ENCODE measurements around the gene CALML4. TPM values are rescaled to one million over a fixed set of nuclear protein-coding genes. Genes with fewer than 3 reads are reported as not detected.

The CALML4 gene, protein sequence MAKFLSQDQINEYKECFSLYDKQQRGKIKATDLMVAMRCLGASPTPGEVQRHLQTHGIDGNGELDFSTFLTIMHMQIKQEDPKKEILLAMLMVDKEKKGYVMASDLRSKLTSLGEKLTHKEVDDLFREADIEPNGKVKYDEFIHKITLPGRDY
- polyA plus RNA-seq (2013, experiment 1 of 2): 9.8 TPM
- 10.0 TPM for polyA plus RNA-seq (2013, experiment 2 of 2)

GRCh38 chr15:68204776-68205557, at the start of gene CALML4:
TSS of gene CALML4 (minus strand) at chr15:68205332. CDS start at chr15:68205247, 85 bp downstream.
- no CpG with 5 or more reads among the region's 16 CpGs for WGBS (ENCODE audit: extremely low coverage, insufficient coverage, low lambda C conversion rate)
- H3K27ac ChIP-seq (ENCODE audit: low read depth, low read length): no peak within 1 kb of the TSS
- no peak for DNase-seq

GRCh38 chr15:68252925-68253534, 47.9 kb upstream of the CALML4 start:
- Histone ChIP-seq H3K9ac (ENCODE audit: low read length) (no peak overlapping the region), H2BK5ac (ENCODE audit: low read length) (no peak overlapping the region), H3K79me1 (ENCODE audit: low read length) (no peaks in the 10 kb centered on the region), H3K56ac (ENCODE audit: low read length) (no peak overlapping the region), H2BK120ac (ENCODE audit: low read depth, low read length) (no peak overlapping the region), H3K18ac (ENCODE audit: low read length) (no peak overlapping the region), H3K27me3 (ENCODE audit: insufficient read depth, low read length, poor library complexity) (no peaks in the 10 kb centered on the region), H4K8ac (ENCODE audit: low read depth, low read length) (no peak overlapping the region), H3K23ac (ENCODE audit: low read length) (no peak overlapping the region), H3K36me3 (ENCODE audit: control insufficient read depth, insufficient read depth, low read length) (no peaks in the 10 kb centered on the region), H2BK15ac (replicated peaks; ENCODE audit: low read depth) (no peak overlapping the region), H4K5ac (ENCODE audit: low read length) (no peak overlapping the region), H3K4me3 (ENCODE audit: low read length) (no peak overlapping the region), H3K4me2 (ENCODE audit: low read length) (no peak overlapping the region), H3K79me2 (ENCODE audit: control insufficient read depth, insufficient read depth, low read length) (no peaks in the 10 kb centered on the region), H3K4me1 (ENCODE audit: control insufficient read depth, low read depth, low read length) (no peaks in the 10 kb centered on the region), H3K27ac (ENCODE audit: low read depth, low read length) (no peak overlapping the region), H2AK5ac (ENCODE audit: low read length) (no peak overlapping the region), H3K4ac (ENCODE audit: low read depth, low read length) (no peak overlapping the region)
- no CpG with 5 or more reads among the region's 7 CpGs for WGBS (ENCODE audit: extremely low coverage, insufficient coverage, low lambda C conversion rate)
- DNase-seq: peak; percentile 75

More at GRCh38 chr15:68204776-68205557, at the start of gene CALML4:
- no peak within 1 kb of the TSS for H2AK5ac ChIP-seq (ENCODE audit: low read length)
- no peak within 1 kb of the TSS for H2BK120ac ChIP-seq (ENCODE audit: low read depth, low read length)
- peak within 1 kb of the TSS; percentile 55 for H3K18ac ChIP-seq (ENCODE audit: low read length)
- peaks cover 12% of the 10 kb centered on the region for H3K4me1 ChIP-seq (ENCODE audit: control insufficient read depth, low read depth, low read length)
- H3K4me3 ChIP-seq (ENCODE audit: low read length): no peak within 1 kb of the TSS
- no peak within 1 kb of the TSS for H4K8ac ChIP-seq (ENCODE audit: low read depth, low read length)
- H3K79me1 ChIP-seq (ENCODE audit: low read length): peaks cover 13% of the 10 kb centered on the region
- no peak within 1 kb of the TSS for H2BK5ac ChIP-seq (ENCODE audit: low read length)
- H3K27me3 ChIP-seq (ENCODE audit: insufficient read depth, low read length, poor library complexity): no peaks in the 10 kb centered on the region
- H3K4me2 ChIP-seq (ENCODE audit: low read length): no peak within 1 kb of the TSS
- H3K79me2 ChIP-seq (ENCODE audit: control insufficient read depth, insufficient read depth, low read length): no peaks in the 10 kb centered on the region
- peak within 1 kb of the TSS; percentile 48 for H3K23ac ChIP-seq (ENCODE audit: low read length)
- H4K5ac ChIP-seq (ENCODE audit: low read length): no peak within 1 kb of the TSS
- no peak within 1 kb of the TSS for H2BK15ac ChIP-seq (replicated peaks; ENCODE audit: low read depth)
- no peak within 1 kb of the TSS for H3K4ac ChIP-seq (ENCODE audit: low read depth, low read length)
- H3K36me3 ChIP-seq (ENCODE audit: control insufficient read depth, insufficient read depth, low read length): no peaks in the 10 kb centered on the region
- H3K56ac ChIP-seq (ENCODE audit: low read length): peak within 1 kb of the TSS; percentile 35
- H3K9ac ChIP-seq (ENCODE audit: low read length): peak within 1 kb of the TSS; percentile 5

- Histone ChIP-seq H3K27ac (ENCODE audit: low read depth, low read length) (no peak overlapping the region), H3K23ac (ENCODE audit: low read length) (no peak overlapping the region), H3K9ac (ENCODE audit: low read length) (no peak overlapping the region), H3K79me2 (ENCODE audit: control insufficient read depth, insufficient read depth, low read length) (no peaks in the 10 kb centered on the region), H2BK5ac (ENCODE audit: low read length) (no peak overlapping the region), H3K79me1 (ENCODE audit: low read length) (no peaks in the 10 kb centered on the region), H3K56ac (ENCODE audit: low read length) (no peak overlapping the region), H3K4ac (ENCODE audit: low read depth, low read length) (no peak overlapping the region), H3K18ac (ENCODE audit: low read length) (no peak overlapping the region), H4K5ac (ENCODE audit: low read length) (no peak overlapping the region), H3K4me3 (ENCODE audit: low read length) (no peak overlapping the region), H2BK15ac (replicated peaks; ENCODE audit: low read depth) (no peak overlapping the region), H3K4me2 (ENCODE audit: low read length) (no peak overlapping the region), H3K4me1 (ENCODE audit: control insufficient read depth, low read depth, low read length) (no peaks in the 10 kb centered on the region), H3K36me3 (ENCODE audit: control insufficient read depth, insufficient read depth, low read length) (no peaks in the 10 kb centered on the region), H2BK120ac (ENCODE audit: low read depth, low read length) (no peak overlapping the region), H3K27me3 (ENCODE audit: insufficient read depth, low read length, poor library complexity) (no peaks in the 10 kb centered on the region), H4K8ac (ENCODE audit: low read depth, low read length) (no peak overlapping the region), H2AK5ac (ENCODE audit: low read length) (no peak overlapping the region)
- WGBS (ENCODE audit: extremely low coverage, insufficient coverage, low lambda C conversion rate): no CpG with 5 or more reads among the region's 3 CpGs
- DNase-seq: no peak
These were observed 44.1 kb upstream of the CALML4 start for GRCh38 chr15:68249058-68249713.

DNA sequence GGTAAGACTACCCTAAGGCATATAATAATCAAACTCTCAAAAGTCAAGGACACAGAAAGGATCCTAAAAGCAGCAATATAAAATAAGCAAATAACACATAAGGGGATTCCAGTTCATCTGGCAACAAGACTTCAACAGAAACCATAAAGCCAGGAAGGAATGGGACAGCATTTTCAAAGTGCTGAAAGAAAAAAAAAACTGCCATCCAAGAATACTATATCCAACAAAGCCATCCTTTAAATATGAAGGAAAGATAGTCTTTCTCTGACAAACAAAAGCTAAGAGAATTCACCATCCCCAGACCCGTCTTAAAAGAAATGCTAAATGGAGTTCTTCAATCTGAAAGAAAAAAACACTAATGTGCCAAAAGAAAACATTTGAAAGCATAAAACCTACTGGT, 39.1 kb upstream of the CALML4 start:
- no peak overlapping the region for H2AK5ac ChIP-seq (ENCODE audit: low read length)
- H3K4me3 ChIP-seq (ENCODE audit: low read length): no peak overlapping the region
- H4K8ac ChIP-seq (ENCODE audit: low read depth, low read length): no peak overlapping the region
- H3K79me1 ChIP-seq (ENCODE audit: low read length): no peaks in the 10 kb centered on the region
- no peak overlapping the region for H2BK120ac ChIP-seq (ENCODE audit: low read depth, low read length)
- no peaks in the 10 kb centered on the region for H3K27me3 ChIP-seq (ENCODE audit: insufficient read depth, low read length, poor library complexity)
- no peak overlapping the region for H3K4me2 ChIP-seq (ENCODE audit: low read length)
- H3K79me2 ChIP-seq (ENCODE audit: control insufficient read depth, insufficient read depth, low read length): no peaks in the 10 kb centered on the region
- DNase-seq: no peak
- H3K36me3 ChIP-seq (ENCODE audit: control insufficient read depth, insufficient read depth, low read length): no peaks in the 10 kb centered on the region
- no peak overlapping the region for H3K23ac ChIP-seq (ENCODE audit: low read length)
- no peak overlapping the region for H2BK5ac ChIP-seq (ENCODE audit: low read length)
- H3K9ac ChIP-seq (ENCODE audit: low read length): no peak overlapping the region
- no peak overlapping the region for H3K18ac ChIP-seq (ENCODE audit: low read length)
- H2BK15ac ChIP-seq (replicated peaks; ENCODE audit: low read depth): no peak overlapping the region
- H3K4me1 ChIP-seq (ENCODE audit: control insufficient read depth, low read depth, low read length): no peaks in the 10 kb centered on the region
- no CpG with 5 or more reads among the region's 1 CpG for WGBS (ENCODE audit: extremely low coverage, insufficient coverage, low lambda C conversion rate)
- H3K27ac ChIP-seq (ENCODE audit: low read depth, low read length): no peak overlapping the region
- H3K4ac ChIP-seq (ENCODE audit: low read depth, low read length): no peak overlapping the region
- no peak overlapping the region for H3K56ac ChIP-seq (ENCODE audit: low read length)
- no peak overlapping the region for H4K5ac ChIP-seq (ENCODE audit: low read length)

DNA sequence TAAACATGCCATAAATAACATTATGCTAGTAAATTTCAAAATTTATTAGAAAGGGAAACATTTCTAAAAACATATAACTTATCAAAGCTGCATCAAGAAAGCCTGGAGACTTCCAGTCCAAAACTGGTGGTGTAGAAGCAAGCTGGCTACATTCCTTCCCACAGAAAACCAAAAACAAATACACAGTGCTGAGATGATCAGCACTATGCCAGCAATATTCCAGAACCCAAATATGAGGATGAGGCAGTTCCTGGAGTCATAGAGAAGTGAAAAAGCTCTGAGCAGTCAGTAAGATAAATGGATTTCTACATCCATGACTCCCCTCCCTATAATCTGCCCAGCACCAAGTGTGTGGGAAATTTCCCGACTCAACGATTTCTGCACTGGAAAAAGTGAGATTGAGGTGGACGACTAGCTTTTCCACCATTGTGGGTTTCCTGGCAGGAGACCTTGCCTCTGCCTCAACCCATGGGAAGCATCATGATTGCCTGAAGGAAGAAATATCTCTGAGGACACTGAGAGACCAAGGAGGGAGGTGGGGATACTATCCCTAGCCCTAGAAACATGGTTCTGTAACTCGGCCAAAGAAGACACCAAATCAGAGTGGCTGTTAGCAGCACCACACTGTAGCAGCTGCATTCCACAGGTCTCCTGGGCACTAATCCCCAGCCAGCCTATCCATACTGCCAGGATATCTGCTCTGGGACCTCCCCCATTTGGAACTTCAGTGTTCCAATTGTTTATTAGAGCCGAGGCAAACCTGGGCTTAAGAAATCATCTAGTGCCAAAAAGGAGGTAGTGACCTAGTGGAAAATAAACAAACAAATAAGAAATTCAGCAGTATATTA, 36.2 kb upstream of the CALML4 start:
- Histone ChIP-seq H3K56ac (ENCODE audit: low read length) (no peak overlapping the region), H3K18ac (ENCODE audit: low read length) (no peak overlapping the region), H3K36me3 (ENCODE audit: control insufficient read depth, insufficient read depth, low read length) (no peaks in the 10 kb centered on the region), H2BK5ac (ENCODE audit: low read length) (no peak overlapping the region), H2BK15ac (replicated peaks; ENCODE audit: low read depth) (no peak overlapping the region), H3K4me3 (ENCODE audit: low read length) (no peak overlapping the region), H3K4me1 (ENCODE audit: control insufficient read depth, low read depth, low read length) (no peaks in the 10 kb centered on the region), H2AK5ac (ENCODE audit: low read length) (no peak overlapping the region), H3K79me2 (ENCODE audit: control insufficient read depth, insufficient read depth, low read length) (no peaks in the 10 kb centered on the region), H3K27me3 (ENCODE audit: insufficient read depth, low read length, poor library complexity) (no peaks in the 10 kb centered on the region), H3K79me1 (ENCODE audit: low read length) (no peaks in the 10 kb centered on the region), H4K8ac (ENCODE audit: low read depth, low read length) (no peak overlapping the region), H3K23ac (ENCODE audit: low read length) (no peak overlapping the region), H3K4me2 (ENCODE audit: low read length) (no peak overlapping the region), H3K27ac (ENCODE audit: low read depth, low read length) (no peak overlapping the region), H4K5ac (ENCODE audit: low read length) (no peak overlapping the region), H3K4ac (ENCODE audit: low read depth, low read length) (no peak overlapping the region), H2BK120ac (ENCODE audit: low read depth, low read length) (no peak overlapping the region), H3K9ac (ENCODE audit: low read length) (no peak overlapping the region)
- no CpG with 5 or more reads among the region's 5 CpGs for WGBS (ENCODE audit: extremely low coverage, insufficient coverage, low lambda C conversion rate)
- DNase-seq: peak; percentile 43

Measured in mesendoderm (in vitro differentiated cells).